ENCODE data around the gene FILIP1.

- TF ChIP-seq CTCF (conservative IDR thresholded peaks at IDR 0.05; ENCODE audit: low read length): peak; percentile 81
- no peak for TF ChIP-seq EZH2phosphoT487 (IDR thresholded peaks at IDR 0.05; ENCODE audit: borderline replicate concordance, low read depth, low read length)
These were observed 33.0 kb upstream of the FILIP1 start for GRCh38 chr6:75526502-75527127.

All from OCI-LY7 (cell line).